Measurements from ENCODE around the gene FCN3. TPM values are rescaled to one million over a fixed set of nuclear protein-coding genes. Genes with fewer than 3 reads are reported as not detected.

FCN3 gene
- total RNA-seq, 1 experiment from 2014 or later: 0.22 TPM

GRCh38 chr1:27398405-27399149, 24.0 kb upstream of the FCN3 start:
- H3K9me3 Mint-ChIP-seq: no peaks in the 10 kb centered on the region

More at GRCh38 chr1:27398405-27399149, 24.0 kb upstream of the FCN3 start:
- H3K4me1 Mint-ChIP-seq: peaks cover 36 to 53% of the 10 kb centered on the region in 2 experiments
- H4K91ac ChIP-seq (ENCODE audit: insufficient read length, low read depth, low read length): no peak overlapping the region
- H2BK120ac ChIP-seq (ENCODE audit: low read depth, low read length, poor library complexity, severe bottlenecking): no peak overlapping the region
- DNase-seq: no peak
- H3K27me3 ChIP-seq (ENCODE audit: insufficient read depth, low read length): no peaks in the 10 kb centered on the region
- H4K20me1 ChIP-seq (ENCODE audit: control insufficient read depth, insufficient read depth, insufficient read length): no peaks in the 10 kb centered on the region
- H3K4me2 ChIP-seq (ENCODE audit: insufficient read depth, insufficient read length, low read length): no peak overlapping the region
- no peak overlapping the region for H4K8ac ChIP-seq (replicated peaks; ENCODE audit: insufficient read length, low read depth, low read length)
- no CpG with 5 or more reads among the region's 4 CpGs for WGBS (ENCODE audit: extremely low coverage, insufficient read length, low lambda C conversion rate)
- H3K14ac ChIP-seq (ENCODE audit: insufficient read depth, low read length): no peak overlapping the region
- peak overlapping the region in 2 of 3 experiments; percentile 1 to 20; a peak in 2 of 7 replicates for H3K27ac Mint-ChIP-seq
- TF ChIP-seq CTCF (conservative IDR thresholded peaks at IDR 0.05): no peak
- no peak overlapping the region for H3K27ac ChIP-seq (ENCODE audit: insufficient read length, low read depth, low read length)
- H2AK5ac ChIP-seq (ENCODE audit: insufficient read length, low read length): no peak overlapping the region
- H3K79me1 ChIP-seq (ENCODE audit: insufficient read depth, low read depth, low read length, poor library complexity, severe bottlenecking): no peaks in the 10 kb centered on the region
- no peak overlapping the region for H3K18ac ChIP-seq (ENCODE audit: insufficient read length, low read depth, low read length)
- H2BK5ac ChIP-seq (ENCODE audit: insufficient read length, low read length): no peak overlapping the region
- no peak overlapping the region for H3K56ac ChIP-seq (ENCODE audit: insufficient read length, low read depth, low read length)
- no peaks in the 10 kb centered on the region; the same call in 1 of the 2 replicates for H3K27me3 Mint-ChIP-seq (ENCODE audit: low read depth)
- H2BK20ac ChIP-seq (ENCODE audit: low read depth, low read length, poor library complexity, severe bottlenecking): no peak overlapping the region
- no peak overlapping the region for H2BK12ac ChIP-seq (ENCODE audit: insufficient read length, low read depth, low read length)
- no peak overlapping the region for H2AFZ ChIP-seq (ENCODE audit: low read length)
- no peaks in the 10 kb centered on the region for H3K23me2 ChIP-seq (ENCODE audit: insufficient read length, low read depth, low read length, poor library complexity, severe bottlenecking)
- H3K4ac ChIP-seq (ENCODE audit: low read depth, low read length): no peak overlapping the region
- no peaks in the 10 kb centered on the region; the same call in 1 of the 2 replicates for H3K4me1 ChIP-seq (ENCODE audit: insufficient read depth, low read length)
- H4K5ac ChIP-seq (ENCODE audit: insufficient read length, low read depth, low read length): no peak overlapping the region
- H3K9ac ChIP-seq (ENCODE audit: extremely low read depth, insufficient read length, low read length): no peak overlapping the region
- no peak overlapping the region for H3T11ph ChIP-seq (ENCODE audit: low read length)
- no peaks in the 10 kb centered on the region for H3K9me3 ChIP-seq (ENCODE audit: control insufficient read depth, low read depth, low read length)
- no peak overlapping the region for H2BK15ac ChIP-seq (ENCODE audit: low read depth, low read length)
- no peaks in the 10 kb centered on the region for H3K79me2 ChIP-seq (ENCODE audit: insufficient read depth, low read length)
- H3K36me3 Mint-ChIP-seq (ENCODE audit: insufficient read depth in 1 of 3, low read depth in 3 of 3): peaks cover 0 to 4% (median 3%) of the 10 kb centered on the region in 3 experiments; a peak in 2 of 7 replicates
- no peak overlapping the region for H3K23ac ChIP-seq (ENCODE audit: insufficient read length, low read depth, low read length)
- no peak overlapping the region; a peak in 1 of 5 replicates for H3K4me3 Mint-ChIP-seq

All from H9 (cell line).